GM12878 (cell line): Measurements from ENCODE around the gene NPAS3.

ENCODE experiments used
- CBFB ChIP-seq: IDR thresholded peaks from 2 replicates; pipeline ENCODE4 v1.6.1; 2016; ENCODE audit warnings: antibody characterized with exemption, low read depth
- CTCF ChIP-seq, 3 experiments: IDR thresholded peaks in 2 of 3; conservative IDR thresholded peaks in 1 of 3; 2 replicates each; pipeline ENCODE4 v1.5.1; 2011; ENCODE audit warnings: low read depth in 3 of 3, low read length in 3 of 3, mild to moderate bottlenecking in 3 of 3, control low read depth in 2 of 3, moderate library complexity in 2 of 3, inconsistent platforms in 1 of 3, mixed read lengths in 1 of 3; ENCODE audit not compliant: control insufficient read depth in 2 of 3, insufficient read depth in 1 of 3; ENCODE audit errors: extremely low read depth in 1 of 3
- SREBF2 ChIP-seq: IDR thresholded peaks from 2 replicates; pipeline ENCODE4 v1.6.1; 2012; ENCODE audit warnings: mild to moderate bottlenecking, low read length

DNA sequence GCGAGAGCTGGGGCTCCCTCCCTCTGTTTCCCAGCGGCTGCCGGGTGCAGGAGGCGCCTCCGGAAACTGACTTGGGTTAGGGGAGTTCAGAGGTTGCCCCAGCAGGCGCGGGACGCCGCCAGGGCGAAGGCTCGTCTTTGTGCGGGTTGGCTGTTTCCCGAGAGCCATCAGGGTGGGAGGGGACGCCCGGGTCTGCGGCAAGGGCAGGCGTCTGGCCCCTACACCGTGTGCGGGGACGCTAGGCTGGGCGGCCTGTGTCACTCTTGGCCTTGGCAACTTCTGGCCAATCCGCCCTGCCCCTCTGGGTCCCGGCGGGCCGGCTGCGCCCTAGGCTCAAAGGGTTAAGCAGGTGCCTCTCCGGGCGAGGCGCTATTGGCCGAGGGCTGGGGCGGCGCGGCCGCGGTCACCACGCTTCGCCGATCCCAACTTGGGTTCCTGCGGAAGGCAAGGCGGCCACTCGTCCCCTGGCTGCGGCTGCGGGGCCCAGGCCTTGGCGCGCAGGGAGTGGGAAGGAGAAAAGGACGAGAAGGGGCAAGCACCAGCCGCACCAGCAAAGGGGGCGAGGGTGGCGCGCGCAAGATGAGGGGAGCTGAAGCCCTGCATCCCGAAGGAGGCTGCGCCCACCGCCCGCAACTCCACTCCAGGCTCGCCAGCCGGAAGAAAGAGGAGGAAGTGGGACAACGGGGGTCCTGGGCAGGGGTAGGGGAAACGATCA is 5.6 kb upstream of the NPAS3 start:
- TF ChIP-seq CBFB: no peak
- no peak for TF ChIP-seq SREBF2
- no peak for TF ChIP-seq CTCF (IDR thresholded peaks at IDR 0.05 in 2 of 3, conservative IDR thresholded peaks at IDR 0.05 in 1 of 3; ENCODE audit: control insufficient read depth in 2 of 3, extremely low read depth in 1 of 3, insufficient read depth in 1 of 3, low read depth in 3 of 3, low read length in 3 of 3)
